Measurements from ENCODE around the gene POR.

The POR gene

GRCh38 chr7:75955331-75955955 is 40.5 kb downstream of the POR start:
- no peak for DNase-seq

- DNase-seq, result no peak
Observed at GRCh38 chr7:75957021-75957736, 42.2 kb downstream of the POR start.

- DNase-seq, result no peak
Observed at GRCh38 chr7:75958802-75959543, 44.0 kb downstream of the POR start.

GRCh38 chr7:75960372-75960771 is 45.4 kb downstream of the POR start:
- DNase-seq, result no peak

GRCh38 chr7:75961218-75961617 is 46.3 kb downstream of the POR start:
- DNase-seq, result no peak

- no peak for DNase-seq
Observed at GRCh38 chr7:75962607-75963380, 47.8 kb downstream of the POR start.

GRCh38 chr7:75963381-75963995 is 48.5 kb downstream of the POR start:
- DNase-seq, result no peak

GRCh38 chr7:75965617-75966016 is 50.7 kb downstream of the POR start:
- DNase-seq, result no peak

GRCh38 chr7:75966190-75966961 is 51.4 kb downstream of the POR start:
- DNase-seq, result no peak

- DNase-seq, result no peak
Observed at GRCh38 chr7:75967055-75967454, 52.1 kb downstream of the POR start.

GRCh38 chr7:75967487-75967997 is 52.6 kb downstream of the POR start:
- no peak for DNase-seq

- DNase-seq, result no peak
Observed at GRCh38 chr7:75968012-75968411, 53.1 kb downstream of the POR start.

GRCh38 chr7:75968561-75969001 is 53.6 kb downstream of the POR start:
- DNase-seq, result no peak

GRCh38 chr7:75969182-75969581 is 54.2 kb downstream of the POR start:
- no peak for DNase-seq

GRCh38 chr7:75969704-75970498 is 54.9 kb downstream of the POR start:
- DNase-seq, result no peak

- no peak for DNase-seq
Observed at GRCh38 chr7:75971309-75971960, 56.5 kb downstream of the POR start.

- DNase-seq, result no peak
Observed at GRCh38 chr7:75971961-75972763, 57.2 kb downstream of the POR start.

GRCh38 chr7:75977743-75978142 is 62.8 kb downstream of the POR start:
- no peak for DNase-seq

- no peak for DNase-seq
Observed at GRCh38 chr7:75979759-75980429, 64.9 kb downstream of the POR start.

Measured in GOT3 (cell line).